Cardiac muscle cell (in vitro differentiated cells and primary cell): Measurements from ENCODE around the gene ZFP62. TPM values are rescaled to one million over a fixed set of nuclear protein-coding genes. Genes with fewer than 3 reads are reported as not detected.

Source experiments
- DNase-seq, 2 donors: peaks; one replicate each; pipeline versions ENCODE4 v3.0.0 to v3.0.0-alpha.2; 2010 to 2017; ENCODE audit warnings: low read depth in 1 of 2, low spot score in 1 of 2
- H3K27ac ChIP-seq: fragments of 200-600 bp; sonication (generic); 2 replicates; pipeline ENCODE4 v1.5.1; 2016
- H3K27me3 ChIP-seq: fragments of 200-600 bp; sonication (generic); 2 replicates; pipeline ENCODE4 v1.6.0; 2016; ENCODE audit warnings: control low read depth
- H3K36me3 ChIP-seq: fragments of 200-600 bp; sonication (generic); 2 replicates; pipeline ENCODE4 v1.5.1; 2016; ENCODE audit warnings: control low read depth
- H3K4me1 ChIP-seq: fragments of 200-600 bp; sonication (generic); 2 replicates; pipeline ENCODE4 v1.8.1; 2017; ENCODE audit warnings: low read depth, mild to moderate bottlenecking, mixed run types
- H3K4me3 ChIP-seq: fragments of 200-600 bp; sonication (generic); 2 replicates; pipeline ENCODE4 v1.5.1; 2016; ENCODE audit warnings: mild to moderate bottlenecking
- H3K9me3 ChIP-seq: fragments of 200-600 bp; sonication (generic); 2 replicates; pipeline ENCODE4 v1.5.1; 2017; ENCODE audit warnings: low read depth, mild to moderate bottlenecking, control low read depth
- CTCF ChIP-seq: IDR thresholded peaks from 2 replicates; pipeline ENCODE4 v1.5.1; 2012; ENCODE audit warnings: low read depth, mild to moderate bottlenecking, low read length
- polyA plus RNA-seq: library from polyadenylated mRNA; unstranded; fragments of >200 nt; fragmentation: Nextera tagmentation; extraction: Ambion mirVana; gene quantifications from 2 replicates; pipeline ENCODE4 v1.2.1, GENCODE V29; 2016
- total RNA-seq: library from RNA; depleted of rRNA; stranded (reverse); fragments of >200 nt; gene quantifications from 2 replicates; pipeline ENCODE4 v1.2.3, GENCODE V29; 2016

ZFP62 gene
- total and polyA plus RNA-seq, 2 experiments from 2014 or later: 15.9 to 30.0 TPM

- no peak for DNase-seq
- Histone ChIP-seq H3K4me1 (peaks cover 24% of the 10 kb centered on the region), H3K27me3 (no peaks in the 10 kb centered on the region), H3K9me3 (no peaks in the 10 kb centered on the region), H3K27ac (peak overlapping the region; percentile 97), H3K4me3 (no peak overlapping the region), H3K36me3 (no peaks in the 10 kb centered on the region)
- TF ChIP-seq CTCF: no peak
Observed at GRCh38 chr5:180808461-180809000, 52.5 kb downstream of the ZFP62 start.

- Histone ChIP-seq H3K27me3 (no peaks in the 10 kb centered on the region), H3K4me3 (no peak overlapping the region), H3K9me3 (no peaks in the 10 kb centered on the region), H3K27ac (no peak overlapping the region), H3K4me1 (peaks cover 31% of the 10 kb centered on the region), H3K36me3 (no peaks in the 10 kb centered on the region)
- TF ChIP-seq CTCF: no peak
- no peak for DNase-seq
Observed at GRCh38 chr5:180807654-180808414, 53.2 kb downstream of the ZFP62 start.

- TF ChIP-seq CTCF: no peak
- Histone ChIP-seq H3K4me1 (peaks cover 31% of the 10 kb centered on the region), H3K27ac (no peak overlapping the region), H3K36me3 (no peaks in the 10 kb centered on the region), H3K4me3 (no peak overlapping the region), H3K27me3 (no peaks in the 10 kb centered on the region), H3K9me3 (no peaks in the 10 kb centered on the region)
- DNase-seq: no peak
Observed at GRCh38 chr5:180807046-180807445, 54.0 kb downstream of the ZFP62 start.

GRCh38 chr5:180806351-180807011 lies 54.6 kb downstream of the ZFP62 start:
- Histone ChIP-seq H3K4me3 (no peak overlapping the region), H3K27ac (no peak overlapping the region), H3K4me1 (peaks cover 30% of the 10 kb centered on the region), H3K9me3 (no peaks in the 10 kb centered on the region), H3K27me3 (no peaks in the 10 kb centered on the region), H3K36me3 (no peaks in the 10 kb centered on the region)
- DNase-seq: no peak
- TF ChIP-seq CTCF: no peak

- no peak for TF ChIP-seq CTCF
- Histone ChIP-seq H3K9me3 (no peaks in the 10 kb centered on the region), H3K27me3 (no peaks in the 10 kb centered on the region), H3K4me1 (peaks cover 32% of the 10 kb centered on the region), H3K4me3 (no peak overlapping the region), H3K36me3 (no peaks in the 10 kb centered on the region), H3K27ac (peak overlapping the region; percentile 93)
- no peak for DNase-seq
Observed at GRCh38 chr5:180804129-180804618, 56.9 kb downstream of the ZFP62 start.
